Measurements from ENCODE around the gene TOX2. TPM values are rescaled to one million over a fixed set of nuclear protein-coding genes. Genes with fewer than 3 reads are reported as not detected.

Gene TOX2
- total RNA-seq, 1 experiment from 2014 or later = 1.7 TPM

DNA sequence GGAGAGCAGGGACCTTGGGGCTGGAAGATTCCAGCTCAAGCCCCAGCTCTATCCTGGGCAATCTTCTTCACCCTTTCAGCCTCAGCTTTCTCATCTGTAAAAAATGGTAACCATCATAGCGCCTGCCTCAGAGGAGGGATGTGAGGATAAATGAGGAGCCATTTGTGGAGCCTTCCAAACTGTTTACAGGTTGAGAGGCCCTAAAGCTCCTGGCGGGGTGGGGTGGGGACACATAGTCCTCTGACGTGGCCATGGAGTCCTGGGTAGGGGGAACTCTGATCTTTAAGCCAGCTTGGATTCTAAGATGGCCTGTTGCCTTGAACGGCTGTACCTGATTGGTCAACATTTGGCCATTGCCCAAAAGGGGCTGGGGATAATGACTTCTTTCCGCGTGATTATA, 111.1 kb downstream of the TOX2 start:
- Histone ChIP-seq H4K5ac (ENCODE audit: insufficient read length, low read depth, low read length) (no peak overlapping the region), H4K20me1 (ENCODE audit: control insufficient read depth, insufficient read depth, insufficient read length) (no peaks in the 10 kb centered on the region), H3T11ph (ENCODE audit: low read length) (no peak overlapping the region), H2BK120ac (ENCODE audit: low read depth, low read length, poor library complexity, severe bottlenecking) (no peak overlapping the region), H3K18ac (ENCODE audit: insufficient read length, low read depth, low read length) (no peak overlapping the region), H2BK12ac (ENCODE audit: insufficient read length, low read depth, low read length) (no peak overlapping the region), H4K91ac (ENCODE audit: insufficient read length, low read depth, low read length) (no peak overlapping the region), H3K4ac (ENCODE audit: low read depth, low read length) (no peak overlapping the region), H3K4me2 (ENCODE audit: insufficient read depth, insufficient read length, low read length) (no peak overlapping the region), H3K23me2 (ENCODE audit: insufficient read length, low read depth, low read length, poor library complexity, severe bottlenecking) (no peaks in the 10 kb centered on the region), H3K79me1 (ENCODE audit: insufficient read depth, low read depth, low read length, poor library complexity, severe bottlenecking) (no peaks in the 10 kb centered on the region), H2BK5ac (ENCODE audit: insufficient read length, low read length) (no peak overlapping the region), H2BK20ac (ENCODE audit: low read depth, low read length, poor library complexity, severe bottlenecking) (no peak overlapping the region), H4K8ac (replicated peaks; ENCODE audit: insufficient read length, low read depth, low read length) (no peak overlapping the region), H2BK15ac (ENCODE audit: low read depth, low read length) (no peak overlapping the region), H3K79me2 (ENCODE audit: insufficient read depth, low read length) (no peaks in the 10 kb centered on the region), H3K56ac (ENCODE audit: insufficient read length, low read depth, low read length) (no peak overlapping the region), H3K9me3 (ENCODE audit: control insufficient read depth, low read depth, low read length) (no peaks in the 10 kb centered on the region), H3K9ac (ENCODE audit: extremely low read depth, insufficient read length, low read length) (no peak overlapping the region), H2AK5ac (ENCODE audit: insufficient read length, low read length) (no peak overlapping the region), H3K23ac (ENCODE audit: insufficient read length, low read depth, low read length) (no peak overlapping the region), H3K27ac (ENCODE audit: insufficient read length, low read depth, low read length) (no peak overlapping the region), H3K4me1 (ENCODE audit: insufficient read depth, low read length) (0 out of 2 replicates have a peak, but pooled peaks cover 3% of the 10 kb centered on the region), H3K14ac (ENCODE audit: insufficient read depth, low read length) (no peak overlapping the region), H2AFZ (ENCODE audit: low read length) (no peak overlapping the region), H3K27me3 (ENCODE audit: insufficient read depth, low read length) (no peaks in the 10 kb centered on the region)
- H3K4me3 Mint-ChIP-seq = no peak overlapping the region; a peak in 1 of 5 replicates
- no peak for DNase-seq
- H3K27me3 Mint-ChIP-seq (ENCODE audit: low read depth) = peaks cover 2% of the 10 kb centered on the region
- no CpG with 5 or more reads among the region's 6 CpGs for WGBS (ENCODE audit: extremely low coverage, insufficient read length, low lambda C conversion rate)
- H3K36me3 Mint-ChIP-seq (ENCODE audit: insufficient read depth in 1 of 3, low read depth in 3 of 3) = no peaks in the 10 kb centered on the region
- H3K9me3 Mint-ChIP-seq = no peaks in the 10 kb centered on the region
- peaks cover 6 to 15% of the 10 kb centered on the region in 2 experiments for H3K4me1 Mint-ChIP-seq
- no peak overlapping the region; a peak in 1 of 7 replicates for H3K27ac Mint-ChIP-seq
- TF ChIP-seq, protein P1, sequence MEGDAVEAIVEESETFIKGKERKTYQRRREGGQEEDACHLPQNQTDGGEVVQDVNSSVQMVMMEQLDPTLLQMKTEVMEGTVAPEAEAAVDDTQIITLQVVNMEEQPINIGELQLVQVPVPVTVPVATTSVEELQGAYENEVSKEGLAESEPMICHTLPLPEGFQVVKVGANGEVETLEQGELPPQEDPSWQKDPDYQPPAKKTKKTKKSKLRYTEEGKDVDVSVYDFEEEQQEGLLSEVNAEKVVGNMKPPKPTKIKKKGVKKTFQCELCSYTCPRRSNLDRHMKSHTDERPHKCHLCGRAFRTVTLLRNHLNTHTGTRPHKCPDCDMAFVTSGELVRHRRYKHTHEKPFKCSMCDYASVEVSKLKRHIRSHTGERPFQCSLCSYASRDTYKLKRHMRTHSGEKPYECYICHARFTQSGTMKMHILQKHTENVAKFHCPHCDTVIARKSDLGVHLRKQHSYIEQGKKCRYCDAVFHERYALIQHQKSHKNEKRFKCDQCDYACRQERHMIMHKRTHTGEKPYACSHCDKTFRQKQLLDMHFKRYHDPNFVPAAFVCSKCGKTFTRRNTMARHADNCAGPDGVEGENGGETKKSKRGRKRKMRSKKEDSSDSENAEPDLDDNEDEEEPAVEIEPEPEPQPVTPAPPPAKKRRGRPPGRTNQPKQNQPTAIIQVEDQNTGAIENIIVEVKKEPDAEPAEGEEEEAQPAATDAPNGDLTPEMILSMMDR (conservative IDR thresholded peaks at IDR 0.05) = no peak
